Stimulated activated naive B cell treated with anti-CD40 and anti-IgM and Interleukin-4, amounts not matched to agents 10 μg/mL and 1 μg/mL and 100 μg/mL, for 72 hours (primary cell): ENCODE data around the gene COL1A1.

Experiments used
- ATAC-seq, 2 donors: fragments of 150-1000 bp; cut with Tn5 transposase; replicated peaks; 2 replicates each; pipeline ENCODE4 v1.10.0; 2021; ENCODE audit warnings: moderate library complexity in 1 of 2
- DNase-seq: peaks from one replicate; pipeline ENCODE4 v3.0.0; 2021
- H3K27ac Mint-ChIP-seq: one replicate; pipeline ENCODE4 v1.8.0; 2022; ENCODE audit warnings: mild to moderate bottlenecking, mixed read lengths
- H3K27me3 Mint-ChIP-seq, 2 donors: one replicate each; pipeline ENCODE4 v1.8.0; 2022; ENCODE audit warnings: mixed read lengths in 2 of 2
- H3K36me3 Mint-ChIP-seq, 2 donors: one replicate each; pipeline ENCODE4 v1.8.0; 2022; ENCODE audit warnings: mixed read lengths in 2 of 2, mild to moderate bottlenecking in 1 of 2
- H3K4me1 Mint-ChIP-seq, 2 donors: one replicate each; pipeline ENCODE4 v1.8.0; 2022; ENCODE audit warnings: mixed read lengths in 2 of 2, mild to moderate bottlenecking in 1 of 2
- H3K4me3 Mint-ChIP-seq, 2 donors: one replicate each; pipeline ENCODE4 v1.8.0; 2022; ENCODE audit warnings: mild to moderate bottlenecking in 2 of 2, mixed read lengths in 2 of 2, moderate library complexity in 1 of 2
- H3K9me3 Mint-ChIP-seq, 2 donors: one replicate each; pipeline ENCODE4 v1.8.0; 2022; ENCODE audit warnings: mixed read lengths in 2 of 2, mild to moderate bottlenecking in 1 of 2

COL1A1 gene

GRCh38 chr17:50148226-50149090 lies 53.0 kb downstream of the COL1A1 start:
- peak overlapping the region; percentile 99 for H3K27ac Mint-ChIP-seq
- peaks cover 47 to 64% of the 10 kb centered on the region in 2 donors for H3K36me3 Mint-ChIP-seq
- ATAC-seq, result peak; percentile 73 to 76
- no peaks in the 10 kb centered on the region for H3K27me3 Mint-ChIP-seq
- H3K9me3 Mint-ChIP-seq, result no peaks in the 10 kb centered on the region
- peak; percentile 93 for DNase-seq
- peak overlapping the region; percentile 87 to 100 for H3K4me3 Mint-ChIP-seq
- H3K4me1 Mint-ChIP-seq, result peaks cover 40 to 51% of the 10 kb centered on the region in 2 donors

DNA sequence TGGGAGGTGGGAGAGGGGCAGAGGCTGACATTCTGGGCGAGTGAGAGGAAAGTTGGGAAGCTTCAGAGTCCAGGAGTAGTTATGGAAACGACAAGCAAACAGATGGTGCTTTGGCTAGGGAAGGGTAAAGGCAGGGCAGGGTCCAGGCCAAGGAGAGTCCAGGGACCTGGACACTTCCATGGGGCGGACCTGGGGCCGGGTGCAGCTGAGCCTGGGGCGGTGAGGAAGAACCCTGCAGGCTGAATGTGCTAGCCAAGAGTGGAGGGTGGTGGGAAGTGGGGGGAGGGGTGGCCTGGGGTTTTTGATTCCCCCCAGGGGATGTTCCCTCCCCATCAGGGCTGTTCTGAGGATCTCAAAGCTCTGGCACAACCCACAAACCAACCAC lies 53.6 kb downstream of the COL1A1 start:
- ATAC-seq, result peak; percentile 2 to 3
- no peaks in the 10 kb centered on the region for H3K27me3 Mint-ChIP-seq
- peak overlapping the region; percentile 87 to 100 for H3K4me3 Mint-ChIP-seq
- H3K36me3 Mint-ChIP-seq, result peaks cover 50 to 70% of the 10 kb centered on the region in 2 donors
- no peaks in the 10 kb centered on the region for H3K9me3 Mint-ChIP-seq
- H3K4me1 Mint-ChIP-seq, result peaks cover 45 to 57% of the 10 kb centered on the region in 2 donors
- peak overlapping the region; percentile 99 for H3K27ac Mint-ChIP-seq
- DNase-seq, result no peak

DNA sequence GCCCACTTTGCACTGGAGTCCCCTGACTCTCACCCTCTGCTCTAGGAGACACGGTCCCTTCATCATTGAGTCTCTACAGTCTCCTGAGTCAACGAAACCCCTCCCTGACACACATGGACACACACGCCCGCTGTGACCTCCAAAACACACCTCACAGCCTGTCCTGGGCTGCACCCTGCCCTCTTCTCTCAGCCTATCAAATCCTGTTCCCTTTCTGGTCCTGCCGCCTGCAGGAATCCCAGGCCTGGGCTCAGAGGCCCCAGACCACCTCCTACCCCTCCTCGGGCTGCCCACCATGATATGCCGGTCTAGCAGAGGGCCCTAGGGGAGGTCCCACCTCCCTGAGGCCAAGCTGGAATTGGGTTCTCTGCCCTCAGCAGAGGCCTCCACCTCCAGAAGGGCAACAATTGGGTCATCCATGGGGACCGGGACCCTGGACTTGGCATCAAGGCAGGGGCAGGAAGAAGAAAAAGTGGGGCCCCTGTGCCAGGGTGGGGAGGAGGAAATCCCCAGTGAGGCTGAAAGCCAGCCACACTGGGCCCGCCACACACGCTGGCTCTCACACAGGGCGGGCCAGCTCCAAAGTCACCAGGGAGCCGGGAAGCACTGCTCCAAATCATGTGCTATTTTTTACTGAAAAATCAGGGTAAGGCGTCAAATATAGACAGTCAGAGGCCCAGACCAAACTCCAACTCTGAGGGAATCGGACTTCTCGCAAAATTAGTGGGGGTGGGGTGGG lies 54.3 kb downstream of the COL1A1 start:
- no peak for ATAC-seq
- peaks cover 48 to 58% of the 10 kb centered on the region in 2 donors for H3K4me1 Mint-ChIP-seq
- no peaks in the 10 kb centered on the region for H3K9me3 Mint-ChIP-seq
- peaks cover 58 to 77% of the 10 kb centered on the region in 2 donors for H3K36me3 Mint-ChIP-seq
- H3K27me3 Mint-ChIP-seq, result no peaks in the 10 kb centered on the region
- H3K4me3 Mint-ChIP-seq, result peak overlapping the region; percentile 87 to 100
- peak overlapping the region; percentile 99 for H3K27ac Mint-ChIP-seq
- no peak for DNase-seq

GRCh38 chr17:50146230-50146926 lies 55.1 kb downstream of the COL1A1 start:
- DNase-seq (no peak), ATAC-seq (no peak)
- Mint-ChIP-seq H3K4me3 (peak overlapping the region; percentile 87 to 100), H3K27ac (peak overlapping the region; percentile 99), H3K27me3 (no peaks in the 10 kb centered on the region), H3K4me1 (peaks cover 54 to 62% of the 10 kb centered on the region in 2 donors), H3K9me3 (no peaks in the 10 kb centered on the region), H3K36me3 (peaks cover 65 to 84% of the 10 kb centered on the region in 2 donors)

- DNase-seq, result no peak
- peak overlapping the region; percentile 83 for H3K27ac Mint-ChIP-seq
- ATAC-seq, result no peak
- H3K4me1 Mint-ChIP-seq, result peaks cover 60 to 69% of the 10 kb centered on the region in 2 donors
- H3K4me3 Mint-ChIP-seq, result peak overlapping the region; percentile 87 to 100
- peaks cover 69 to 86% of the 10 kb centered on the region in 2 donors for H3K36me3 Mint-ChIP-seq
- H3K9me3 Mint-ChIP-seq, result no peaks in the 10 kb centered on the region
- no peaks in the 10 kb centered on the region for H3K27me3 Mint-ChIP-seq
Measured at GRCh38 chr17:50145532-50146229, 55.8 kb downstream of the COL1A1 start.

GRCh38 chr17:50144845-50145531 lies 56.4 kb downstream of the COL1A1 start:
- no peak for DNase-seq
- no peaks in the 10 kb centered on the region for H3K9me3 Mint-ChIP-seq
- peak overlapping the region; percentile 83 for H3K27ac Mint-ChIP-seq
- peaks cover 73 to 93% of the 10 kb centered on the region in 2 donors for H3K36me3 Mint-ChIP-seq
- ATAC-seq, result no peak
- H3K27me3 Mint-ChIP-seq, result no peaks in the 10 kb centered on the region
- H3K4me1 Mint-ChIP-seq, result peaks cover 65 to 76% of the 10 kb centered on the region in 2 donors
- H3K4me3 Mint-ChIP-seq, result peak overlapping the region; percentile 87 to 100

GRCh38 chr17:50144355-50144754 lies 57.1 kb downstream of the COL1A1 start:
- peaks cover 79 to 99% of the 10 kb centered on the region in 2 donors for H3K36me3 Mint-ChIP-seq
- H3K4me3 Mint-ChIP-seq, result peak overlapping the region; percentile 87 to 100
- no peaks in the 10 kb centered on the region for H3K27me3 Mint-ChIP-seq
- H3K27ac Mint-ChIP-seq, result peak overlapping the region; percentile 78
- ATAC-seq, result no peak
- no peak for DNase-seq
- peaks cover 72 to 82% of the 10 kb centered on the region in 2 donors for H3K4me1 Mint-ChIP-seq
- no peaks in the 10 kb centered on the region for H3K9me3 Mint-ChIP-seq

GRCh38 chr17:50143461-50144176 lies 57.8 kb downstream of the COL1A1 start:
- H3K9me3 Mint-ChIP-seq, result no peaks in the 10 kb centered on the region
- H3K4me3 Mint-ChIP-seq, result no peak overlapping the region
- no peaks in the 10 kb centered on the region for H3K27me3 Mint-ChIP-seq
- no peak for ATAC-seq
- peaks cover 81 to 98% of the 10 kb centered on the region in 2 donors for H3K36me3 Mint-ChIP-seq
- H3K4me1 Mint-ChIP-seq, result peaks cover 74 to 84% of the 10 kb centered on the region in 2 donors
- peak overlapping the region; percentile 78 for H3K27ac Mint-ChIP-seq
- DNase-seq, result no peak

DNA sequence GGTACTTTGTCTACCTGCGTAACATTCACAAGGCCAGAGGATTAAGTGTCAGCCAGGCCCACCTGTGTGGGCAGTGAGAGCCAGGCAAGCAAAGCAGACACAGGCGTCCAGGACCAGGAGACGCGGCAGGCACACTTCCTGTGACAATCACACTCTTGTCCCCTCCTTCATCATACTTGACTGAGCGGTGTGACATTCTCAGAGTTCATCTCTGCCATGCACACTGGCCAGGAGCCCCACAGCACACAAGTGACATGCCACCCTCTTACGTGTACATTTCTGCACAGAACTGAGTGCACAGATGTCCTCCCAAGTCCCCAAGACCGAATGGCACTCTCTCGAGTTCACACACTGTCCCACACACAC lies 59.7 kb downstream of the COL1A1 start:
- DNase-seq, result no peak
- Mint-ChIP-seq H3K9me3 (no peaks in the 10 kb centered on the region), H3K36me3 (peaks cover 83 to 98% of the 10 kb centered on the region in 2 donors), H3K27ac (peak overlapping the region; percentile 80), H3K4me3 (peak overlapping the region; percentile 26 to 54), H3K27me3 (no peaks in the 10 kb centered on the region), H3K4me1 (peaks cover 76 to 89% of the 10 kb centered on the region in 2 donors)
- ATAC-seq, result peak; percentile 31 to 47

- Mint-ChIP-seq H3K27ac (peak overlapping the region; percentile 80), H3K4me1 (peaks cover 76 to 89% of the 10 kb centered on the region in 2 donors)
Measured at GRCh38 chr17:50141026-50141744, 60.2 kb downstream of the COL1A1 start.

DNA sequence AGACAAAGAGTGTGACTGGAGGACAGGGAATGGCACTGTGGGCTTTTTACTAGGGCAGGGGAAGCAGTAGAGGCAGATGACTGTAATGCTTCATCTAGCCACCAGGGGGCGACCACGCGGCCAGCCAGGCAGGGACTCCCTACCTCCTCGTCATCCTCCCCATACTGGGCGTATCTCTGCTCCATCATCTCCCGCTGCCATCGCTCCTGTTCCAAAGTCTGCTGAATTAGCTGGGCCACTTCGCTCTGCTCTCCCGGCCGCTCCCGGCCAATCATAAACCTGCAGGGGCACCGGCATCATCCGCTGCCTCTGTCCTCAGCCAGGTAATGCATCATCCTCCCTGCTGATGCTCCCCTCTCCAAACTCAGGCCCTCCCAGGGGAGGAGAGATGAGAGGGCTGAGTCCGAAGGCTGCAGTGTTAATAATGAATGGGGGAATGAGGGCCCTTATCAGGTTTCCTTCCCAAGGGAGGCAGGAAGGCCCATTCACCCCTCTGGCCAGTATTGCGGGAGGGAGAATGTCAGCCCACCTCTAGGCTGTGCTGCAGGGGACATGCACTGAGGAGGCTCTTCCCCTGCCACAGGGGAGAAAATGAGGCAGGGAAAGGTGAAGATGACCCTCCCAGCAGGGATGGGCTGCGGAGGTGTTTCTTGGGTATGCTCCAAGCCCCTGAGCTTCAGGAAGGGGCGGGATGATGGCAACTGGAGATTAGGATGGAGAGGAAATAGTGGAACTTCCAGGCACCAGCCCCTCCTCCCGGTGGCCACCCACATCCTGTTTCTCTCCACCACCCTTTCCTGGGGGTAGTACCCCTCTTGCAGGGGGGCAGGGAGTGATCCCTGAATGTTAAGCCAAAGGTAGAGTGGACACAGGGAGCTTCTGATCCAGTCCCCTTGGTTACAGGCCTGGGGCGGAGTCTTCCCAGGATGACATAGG lies 61.2 kb downstream of the COL1A1 start:
- no peaks in the 10 kb centered on the region for H3K27me3 Mint-ChIP-seq
- DNase-seq (peak; percentile 62), ATAC-seq (peak; percentile 87)
- H3K4me1 Mint-ChIP-seq, result peaks cover 67 to 88% of the 10 kb centered on the region in 2 donors
- H3K27ac Mint-ChIP-seq, result peak overlapping the region; percentile 76
- peaks cover 85 to 98% of the 10 kb centered on the region in 2 donors for H3K36me3 Mint-ChIP-seq
- H3K4me3 Mint-ChIP-seq, result peak overlapping the region; percentile 12 to 50
- H3K9me3 Mint-ChIP-seq, result no peaks in the 10 kb centered on the region

More at GRCh38 chr17:50141026-50141744, 60.2 kb downstream of the COL1A1 start:
- ATAC-seq, result no peak
- Mint-ChIP-seq H3K36me3 (peaks cover 84 to 99% of the 10 kb centered on the region in 2 donors), H3K27me3 (no peaks in the 10 kb centered on the region), H3K4me3 (peak overlapping the region; percentile 26 to 50), H3K9me3 (no peaks in the 10 kb centered on the region)
- no peak for DNase-seq
